ENCODE measurements around the gene DUSP19.

The DUSP19 gene

DNA sequence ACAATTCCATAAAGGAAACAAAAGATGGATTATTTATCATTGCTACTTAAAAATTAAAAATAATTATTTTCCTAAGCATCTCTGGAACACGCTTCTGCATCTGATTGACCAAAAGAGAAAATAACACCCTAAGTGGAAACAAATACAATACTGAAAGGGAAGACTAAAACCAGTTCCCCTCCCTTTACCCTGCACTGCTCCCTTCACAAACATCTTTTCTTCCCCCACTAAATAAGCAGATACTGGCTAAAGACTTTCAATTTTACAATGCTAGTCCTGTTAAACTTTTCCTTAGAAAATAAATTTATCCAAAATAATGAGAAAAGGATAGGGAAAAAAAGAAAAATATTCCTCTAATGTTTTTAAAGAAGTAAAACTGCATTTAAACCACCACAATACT is 44.6 kb upstream of the DUSP19 start:
- H3K4me1 ChIP-seq (ENCODE audit: insufficient read depth, low read length, severe bottlenecking), result peaks cover 30% of the 10 kb centered on the region
- H3F3A ChIP-seq (ENCODE audit: insufficient read depth, low read length), result peaks cover 3% of the 10 kb centered on the region; the same call in 1 of the 2 replicates
- TF ChIP-seq, protein P1, sequence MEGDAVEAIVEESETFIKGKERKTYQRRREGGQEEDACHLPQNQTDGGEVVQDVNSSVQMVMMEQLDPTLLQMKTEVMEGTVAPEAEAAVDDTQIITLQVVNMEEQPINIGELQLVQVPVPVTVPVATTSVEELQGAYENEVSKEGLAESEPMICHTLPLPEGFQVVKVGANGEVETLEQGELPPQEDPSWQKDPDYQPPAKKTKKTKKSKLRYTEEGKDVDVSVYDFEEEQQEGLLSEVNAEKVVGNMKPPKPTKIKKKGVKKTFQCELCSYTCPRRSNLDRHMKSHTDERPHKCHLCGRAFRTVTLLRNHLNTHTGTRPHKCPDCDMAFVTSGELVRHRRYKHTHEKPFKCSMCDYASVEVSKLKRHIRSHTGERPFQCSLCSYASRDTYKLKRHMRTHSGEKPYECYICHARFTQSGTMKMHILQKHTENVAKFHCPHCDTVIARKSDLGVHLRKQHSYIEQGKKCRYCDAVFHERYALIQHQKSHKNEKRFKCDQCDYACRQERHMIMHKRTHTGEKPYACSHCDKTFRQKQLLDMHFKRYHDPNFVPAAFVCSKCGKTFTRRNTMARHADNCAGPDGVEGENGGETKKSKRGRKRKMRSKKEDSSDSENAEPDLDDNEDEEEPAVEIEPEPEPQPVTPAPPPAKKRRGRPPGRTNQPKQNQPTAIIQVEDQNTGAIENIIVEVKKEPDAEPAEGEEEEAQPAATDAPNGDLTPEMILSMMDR (IDR thresholded peaks at IDR 0.05; ENCODE audit: low read length), result no peak
- TF ChIP-seq EZH2 (IDR thresholded peaks at IDR 0.05; ENCODE audit: borderline replicate concordance, low read length), result no peak
- no peaks in the 10 kb centered on the region for H3K9me3 ChIP-seq (ENCODE audit: low read length)
- no peak overlapping the region for H3K27ac ChIP-seq (ENCODE audit: low read depth, low read length, poor library complexity, severe bottlenecking)
- H3K27me3 ChIP-seq (ENCODE audit: insufficient read depth, low read length), result no peaks in the 10 kb centered on the region; the same call in 1 of the 2 replicates
- H2AFZ ChIP-seq (ENCODE audit: low read length), result no peak overlapping the region
- no peak overlapping the region for H3K9ac ChIP-seq (ENCODE audit: low read length)
- H3K36me3 ChIP-seq (ENCODE audit: insufficient read depth, low read length), result no peaks in the 10 kb centered on the region
- H3K4me2 ChIP-seq (ENCODE audit: low read length), result no peak overlapping the region
- H3K9me2 ChIP-seq (ENCODE audit: low read depth, low read length), result no peaks in the 10 kb centered on the region
- H4K20me1 ChIP-seq (ENCODE audit: insufficient read depth, low read length), result peaks cover 3% of the 10 kb centered on the region; the same call in 1 of the 2 replicates
- H3K79me2 ChIP-seq (ENCODE audit: insufficient read depth, low read length), result no peaks in the 10 kb centered on the region
- no peak overlapping the region for H3K4me3 ChIP-seq (ENCODE audit: low read depth, low read length, poor library complexity, severe bottlenecking)

DNA sequence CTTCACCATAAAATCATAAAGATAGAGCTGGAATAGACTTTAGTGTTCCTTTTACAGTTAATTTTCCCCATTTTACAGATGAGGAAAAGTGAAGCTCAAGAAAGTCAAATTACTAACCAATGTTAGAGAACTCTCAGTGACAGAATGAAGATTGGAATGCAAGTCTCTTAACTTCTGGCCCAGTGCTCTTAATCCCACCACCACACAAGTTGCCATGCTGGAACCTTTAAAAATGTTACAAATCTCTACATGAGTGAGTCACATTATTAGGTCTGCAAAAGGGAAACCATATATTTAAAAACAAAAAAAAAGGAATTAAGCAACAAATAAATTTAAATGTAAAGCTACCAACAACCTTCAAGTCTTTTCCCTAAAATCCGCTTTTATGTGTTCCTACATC is 43.7 kb upstream of the DUSP19 start:
- Histone ChIP-seq H3K4me3 (ENCODE audit: low read depth, low read length, poor library complexity, severe bottlenecking) (no peak overlapping the region), H2AFZ (ENCODE audit: low read length) (no peak overlapping the region), H3K9ac (ENCODE audit: low read length) (no peak overlapping the region), H3K4me1 (ENCODE audit: insufficient read depth, low read length, severe bottlenecking) (peaks cover 31% of the 10 kb centered on the region), H3K4me2 (ENCODE audit: low read length) (no peak overlapping the region), H3F3A (ENCODE audit: insufficient read depth, low read length) (peaks cover 3% of the 10 kb centered on the region; the same call in 1 of the 2 replicates), H4K20me1 (ENCODE audit: insufficient read depth, low read length) (peaks cover 3% of the 10 kb centered on the region; the same call in 1 of the 2 replicates), H3K9me3 (ENCODE audit: low read length) (no peaks in the 10 kb centered on the region), H3K9me2 (ENCODE audit: low read depth, low read length) (no peaks in the 10 kb centered on the region), H3K36me3 (ENCODE audit: insufficient read depth, low read length) (no peaks in the 10 kb centered on the region), H3K27ac (ENCODE audit: low read depth, low read length, poor library complexity, severe bottlenecking) (no peak overlapping the region), H3K27me3 (ENCODE audit: insufficient read depth, low read length) (no peaks in the 10 kb centered on the region; the same call in 1 of the 2 replicates), H3K79me2 (ENCODE audit: insufficient read depth, low read length) (no peaks in the 10 kb centered on the region)
- no peak for TF ChIP-seq EZH2 (IDR thresholded peaks at IDR 0.05; ENCODE audit: borderline replicate concordance, low read length)
- TF ChIP-seq, protein P1 (IDR thresholded peaks at IDR 0.05; ENCODE audit: low read length), result no peak

DNA sequence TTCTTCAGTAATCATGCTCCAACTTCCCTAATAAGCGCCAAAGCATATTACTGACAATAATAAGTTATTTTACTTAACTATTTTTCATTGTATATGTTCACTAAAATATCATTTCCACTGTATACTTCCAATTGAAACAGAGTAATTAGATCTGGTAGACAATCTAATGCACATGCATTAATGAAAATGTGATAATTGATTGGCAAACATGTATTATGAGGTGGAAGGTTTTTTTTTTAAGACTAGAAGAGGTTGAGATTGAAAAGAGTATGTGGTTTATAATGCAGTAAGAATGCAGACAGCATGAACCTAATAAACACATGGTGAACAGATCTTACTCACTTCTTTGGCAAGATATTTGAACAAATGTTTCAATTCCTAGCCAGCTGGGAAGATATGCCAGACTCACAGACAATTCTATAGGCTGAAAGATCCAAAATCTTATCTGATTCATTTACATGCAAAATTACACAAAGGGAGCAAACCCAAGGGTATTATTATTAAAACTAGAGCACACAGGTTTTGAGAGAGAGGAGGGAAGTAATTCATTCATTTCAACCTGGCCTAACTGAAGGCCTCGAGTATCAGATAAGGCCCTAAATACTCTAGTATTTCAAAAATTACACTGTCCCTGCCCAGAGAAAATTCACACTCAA is 43.1 kb upstream of the DUSP19 start:
- Histone ChIP-seq H4K20me1 (ENCODE audit: insufficient read depth, low read length) (peaks cover 3% of the 10 kb centered on the region; the same call in 1 of the 2 replicates), H3K79me2 (ENCODE audit: insufficient read depth, low read length) (no peaks in the 10 kb centered on the region), H3K9ac (ENCODE audit: low read length) (no peak overlapping the region), H3K4me3 (ENCODE audit: low read depth, low read length, poor library complexity, severe bottlenecking) (no peak overlapping the region), H3K27ac (ENCODE audit: low read depth, low read length, poor library complexity, severe bottlenecking) (no peak overlapping the region), H3K36me3 (ENCODE audit: insufficient read depth, low read length) (no peaks in the 10 kb centered on the region), H2AFZ (ENCODE audit: low read length) (no peak overlapping the region), H3K9me2 (ENCODE audit: low read depth, low read length) (no peaks in the 10 kb centered on the region), H3K9me3 (ENCODE audit: low read length) (no peaks in the 10 kb centered on the region), H3F3A (ENCODE audit: insufficient read depth, low read length) (peaks cover 3% of the 10 kb centered on the region; the same call in 1 of the 2 replicates), H3K4me2 (ENCODE audit: low read length) (no peak overlapping the region), H3K27me3 (ENCODE audit: insufficient read depth, low read length) (no peaks in the 10 kb centered on the region), H3K4me1 (ENCODE audit: insufficient read depth, low read length, severe bottlenecking) (peaks cover 31% of the 10 kb centered on the region)
- TF ChIP-seq EZH2 (IDR thresholded peaks at IDR 0.05; ENCODE audit: borderline replicate concordance, low read length), result no peak
- TF ChIP-seq, protein P1 (IDR thresholded peaks at IDR 0.05; ENCODE audit: low read length), result no peak
